RWPE2 (cell line): ENCODE results near the gene SPOUT1.
"Not testable (repeated sequence)": the region's sequence is repeated elsewhere in the genome, so short reads cannot be mapped to it uniquely, and the experiment has no call there.

ENCODE experiments used
- ATAC-seq: fragments of 200-7000 bp; cut with Tn5 transposase; 3 replicates; pipeline ENCODE4 v1.9.1; 2021; ENCODE audit warnings: low read depth
- DNase-seq: peaks from one replicate; pipeline ENCODE4 v3.0.0-alpha.2; 2020; ENCODE audit warnings: low spot score
- H3K27ac ChIP-seq: fragments of 450-650 bp; 2 replicates; pipeline ENCODE4 v1.5.1; 2017; ENCODE audit warnings: mild to moderate bottlenecking; ENCODE audit not compliant: poor library complexity, severe bottlenecking
- H3K27me3 ChIP-seq: fragments of 250-450 bp; sonication (Bioruptor Pico); 2 replicates; pipeline ENCODE4 v1.5.1; 2021; ENCODE audit warnings: mild to moderate bottlenecking, moderate library complexity; ENCODE audit not compliant: insufficient read depth, poor library complexity, severe bottlenecking
- H3K36me3 ChIP-seq: fragments of 250-450 bp; sonication (Bioruptor Pico); 2 replicates; pipeline ENCODE4 v1.5.1; 2020; ENCODE audit warnings: low read depth, mild to moderate bottlenecking, moderate library complexity
- H3K4me1 ChIP-seq: fragments of 250-450 bp; sonication (Bioruptor Pico); 2 replicates; pipeline ENCODE4 v1.5.1; 2021; ENCODE audit warnings: mild to moderate bottlenecking, moderate library complexity; ENCODE audit not compliant: insufficient read depth, poor library complexity, severe bottlenecking
- H3K4me3 ChIP-seq: fragments of 250-450 bp; sonication (Bioruptor Pico); 2 replicates; pipeline ENCODE4 v1.5.1; 2021; ENCODE audit warnings: mild to moderate bottlenecking, moderate library complexity; ENCODE audit not compliant: severe bottlenecking
- H3K9me3 ChIP-seq: fragments of 250-450 bp; sonication (Bioruptor Pico); 2 replicates; pipeline ENCODE4 v1.5.1; 2021; ENCODE audit warnings: mild to moderate bottlenecking, moderate library complexity; ENCODE audit not compliant: severe bottlenecking
- TF ChIP-seq, protein P1 (sequence below): fragments of 450-650 bp; IDR thresholded peaks from one replicate; pipeline ENCODE4 v1.5.1; 2017; ENCODE audit warnings: mild to moderate bottlenecking, moderate library complexity; ENCODE audit not compliant: poor library complexity, severe bottlenecking

Gene SPOUT1

DNA sequence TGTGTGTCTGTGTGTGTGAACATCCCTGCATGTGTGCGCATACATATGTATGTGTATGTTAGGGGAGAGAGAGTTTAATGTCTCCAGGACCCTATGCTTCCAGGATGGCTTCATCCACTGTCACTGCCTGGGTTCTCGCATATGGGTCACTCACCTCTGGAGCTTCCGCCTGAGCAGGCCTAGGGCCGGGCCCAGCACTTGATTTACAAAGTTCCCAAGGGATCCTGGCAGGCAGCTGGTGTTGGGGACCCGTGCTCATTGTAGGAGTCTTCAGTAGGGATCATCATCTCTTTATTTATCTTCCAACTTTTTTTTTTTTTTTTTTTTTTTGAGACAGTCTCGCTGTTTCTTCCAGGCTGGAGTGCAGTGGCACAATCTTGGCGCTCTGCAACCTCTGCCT is 29.5 kb downstream of the SPOUT1 start:
- ATAC-seq (no peak), DNase-seq (no peak)
- Histone ChIP-seq H3K27ac (no peak overlapping the region), H3K36me3 (peaks cover 63% of the 10 kb centered on the region), H3K4me1 (no peaks in the 10 kb centered on the region), H3K27me3 (no peaks in the 10 kb centered on the region), H3K4me3 (no peak overlapping the region), H3K9me3 (no peaks in the 10 kb centered on the region)
- TF ChIP-seq, protein P1, sequence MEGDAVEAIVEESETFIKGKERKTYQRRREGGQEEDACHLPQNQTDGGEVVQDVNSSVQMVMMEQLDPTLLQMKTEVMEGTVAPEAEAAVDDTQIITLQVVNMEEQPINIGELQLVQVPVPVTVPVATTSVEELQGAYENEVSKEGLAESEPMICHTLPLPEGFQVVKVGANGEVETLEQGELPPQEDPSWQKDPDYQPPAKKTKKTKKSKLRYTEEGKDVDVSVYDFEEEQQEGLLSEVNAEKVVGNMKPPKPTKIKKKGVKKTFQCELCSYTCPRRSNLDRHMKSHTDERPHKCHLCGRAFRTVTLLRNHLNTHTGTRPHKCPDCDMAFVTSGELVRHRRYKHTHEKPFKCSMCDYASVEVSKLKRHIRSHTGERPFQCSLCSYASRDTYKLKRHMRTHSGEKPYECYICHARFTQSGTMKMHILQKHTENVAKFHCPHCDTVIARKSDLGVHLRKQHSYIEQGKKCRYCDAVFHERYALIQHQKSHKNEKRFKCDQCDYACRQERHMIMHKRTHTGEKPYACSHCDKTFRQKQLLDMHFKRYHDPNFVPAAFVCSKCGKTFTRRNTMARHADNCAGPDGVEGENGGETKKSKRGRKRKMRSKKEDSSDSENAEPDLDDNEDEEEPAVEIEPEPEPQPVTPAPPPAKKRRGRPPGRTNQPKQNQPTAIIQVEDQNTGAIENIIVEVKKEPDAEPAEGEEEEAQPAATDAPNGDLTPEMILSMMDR, result no peak

DNA sequence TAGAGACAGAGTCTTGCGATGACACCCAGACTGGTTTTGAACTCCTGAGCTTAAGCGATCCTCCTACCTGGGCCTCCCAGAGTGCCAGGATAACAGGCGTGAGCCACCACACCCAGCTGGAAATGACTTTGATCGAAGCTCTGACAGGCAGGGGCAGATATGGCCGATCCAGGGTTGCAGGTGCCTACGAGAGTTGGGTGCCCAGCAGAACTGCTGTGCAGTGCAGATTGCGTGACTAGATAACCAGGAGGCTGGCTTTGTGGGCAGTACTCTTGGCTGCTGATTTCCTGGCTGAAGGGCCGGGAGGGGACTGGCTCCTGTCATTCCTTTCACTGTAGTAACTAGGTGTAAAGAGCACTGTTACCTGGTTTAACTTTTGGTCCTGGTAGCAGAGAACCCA is 30.7 kb downstream of the SPOUT1 start:
- H3K9me3 ChIP-seq, result no peaks in the 10 kb centered on the region
- peaks cover 64% of the 10 kb centered on the region for H3K36me3 ChIP-seq
- no peak overlapping the region for H3K27ac ChIP-seq
- DNase-seq (no peak), ATAC-seq (no peak)
- H3K27me3 ChIP-seq, result no peaks in the 10 kb centered on the region
- TF ChIP-seq, protein P1, result no peak
- H3K4me3 ChIP-seq, result no peak overlapping the region
- H3K4me1 ChIP-seq, result no peaks in the 10 kb centered on the region

DNA sequence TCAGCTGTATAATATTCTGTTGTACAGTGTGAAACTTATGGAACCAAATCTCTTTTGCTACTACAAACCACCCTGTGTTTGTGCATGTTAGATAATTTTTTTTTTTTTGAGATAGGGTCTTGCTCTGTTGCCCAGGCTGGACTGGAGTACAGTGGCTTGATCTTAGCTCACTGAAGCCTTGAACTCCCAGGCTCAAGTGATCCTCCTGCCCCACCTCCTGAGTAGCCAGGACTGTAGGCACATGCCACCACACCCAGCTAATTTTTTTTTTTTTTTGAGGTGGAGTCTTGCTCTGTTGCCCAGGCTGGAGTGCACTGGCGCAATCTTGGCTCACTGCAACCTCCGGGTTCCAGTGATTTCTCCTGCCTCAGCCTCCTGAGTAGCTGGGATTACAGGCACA is 34.6 kb downstream of the SPOUT1 start:
- ATAC-seq, H3K27ac ChIP-seq, H3K27me3 ChIP-seq, H3K4me3 ChIP-seq, DNase-seq, H3K9me3 ChIP-seq, H3K4me1 ChIP-seq: not testable (repeated sequence)
- peaks cover 75% of the 10 kb centered on the region for H3K36me3 ChIP-seq

DNA sequence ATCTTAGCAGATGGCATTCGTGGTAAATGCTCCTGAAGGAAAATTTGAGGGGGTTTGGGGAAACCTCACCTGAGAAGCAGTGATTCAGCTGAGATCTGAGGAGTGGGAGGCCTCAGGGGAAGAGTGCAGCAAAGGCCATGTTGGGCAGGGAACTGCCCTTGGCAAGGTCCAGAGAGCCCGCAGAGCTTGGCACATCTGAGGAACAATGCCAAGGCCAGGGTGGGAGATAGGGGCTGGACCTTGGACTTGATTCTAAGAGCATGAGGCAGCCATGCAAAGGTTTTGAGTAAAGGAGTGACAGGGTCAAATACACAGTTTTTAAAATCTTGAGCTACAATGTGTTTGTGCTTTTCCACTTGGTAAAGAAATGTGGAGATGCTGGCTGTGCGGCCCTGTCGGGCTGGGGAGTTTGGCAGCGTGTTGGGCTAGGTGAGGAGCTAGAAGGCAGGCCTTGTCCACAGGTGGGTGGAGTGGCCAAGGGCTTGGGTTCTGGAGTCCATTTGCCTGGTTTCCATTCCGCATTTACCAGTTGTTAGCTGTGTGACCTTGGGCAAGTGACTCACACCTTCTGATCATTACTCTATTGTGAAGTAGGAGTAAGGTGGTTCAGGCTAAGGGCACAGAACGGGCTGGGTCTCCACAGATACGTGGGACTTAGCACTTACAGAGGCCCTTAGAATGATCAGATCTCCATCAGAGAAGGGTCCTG is 36.5 kb downstream of the SPOUT1 start:
- no peak for DNase-seq
- no peak for ATAC-seq
- Histone ChIP-seq H3K36me3 (peaks cover 60% of the 10 kb centered on the region), H3K9me3 (no peaks in the 10 kb centered on the region), H3K27ac (no peak overlapping the region), H3K27me3 (no peaks in the 10 kb centered on the region), H3K4me1 (no peaks in the 10 kb centered on the region), H3K4me3 (no peak overlapping the region)
- TF ChIP-seq, protein P1, result no peak

DNA sequence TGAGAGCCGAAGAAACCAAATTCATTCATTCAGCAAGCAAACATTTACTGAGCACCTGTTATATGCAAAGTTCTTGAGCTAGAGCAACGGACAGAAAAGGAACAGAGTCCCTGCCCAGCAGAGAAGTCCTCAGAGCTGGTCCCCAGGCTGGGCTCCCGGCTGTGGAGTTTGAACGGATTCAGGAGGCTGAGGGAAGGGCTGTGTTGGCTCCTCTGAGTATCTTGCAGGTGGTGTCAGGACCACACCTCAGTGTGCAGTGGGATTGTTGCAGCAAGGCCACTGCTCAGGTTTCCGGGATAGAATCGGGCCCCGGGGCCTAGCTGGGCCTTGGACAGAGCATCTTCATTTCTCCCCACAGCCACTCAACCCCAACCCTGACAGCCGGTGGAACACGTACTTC is 37.5 kb downstream of the SPOUT1 start:
- TF ChIP-seq, protein P1, result no peak
- Histone ChIP-seq H3K27ac (no peak overlapping the region), H3K4me3 (no peak overlapping the region), H3K9me3 (no peaks in the 10 kb centered on the region), H3K36me3 (peaks cover 51% of the 10 kb centered on the region), H3K4me1 (no peaks in the 10 kb centered on the region), H3K27me3 (no peaks in the 10 kb centered on the region)
- DNase-seq (no peak), ATAC-seq (no peak)
